HG02759 (cell line): Measurements from ENCODE around the gene CAPZA1.

Source experiments
- ATAC-seq: cut with Tn5 transposase; IDR thresholded peaks from one replicate; pipeline ENCODE4 v1.9.1; 2021; ENCODE audit warnings: mild to moderate bottlenecking, moderate library complexity; ENCODE audit not compliant: unreplicated experiment

CAPZA1 gene

GRCh38 chr1:112674986-112675727 is 55.5 kb downstream of the CAPZA1 start:
- peak; percentile 52 for ATAC-seq

GRCh38 chr1:112675728-112676381 is 56.2 kb downstream of the CAPZA1 start:
- no peak for ATAC-seq

GRCh38 chr1:112676543-112676942 is 56.9 kb downstream of the CAPZA1 start:
- no peak for ATAC-seq

GRCh38 chr1:112677501-112677900 is 57.9 kb downstream of the CAPZA1 start:
- no peak for ATAC-seq

- no peak for ATAC-seq
Observed at GRCh38 chr1:112678605-112679004, 59.0 kb downstream of the CAPZA1 start.

- ATAC-seq = no peak
Observed at GRCh38 chr1:112685913-112686312, 66.3 kb downstream of the CAPZA1 start.

- no peak for ATAC-seq
Observed at GRCh38 chr1:112686417-112686816, 66.8 kb downstream of the CAPZA1 start.

- no peak for ATAC-seq
Observed at GRCh38 chr1:112686835-112687234, 67.2 kb downstream of the CAPZA1 start.

- no peak for ATAC-seq
Observed at GRCh38 chr1:112687361-112687760, 67.7 kb downstream of the CAPZA1 start.

- no peak for ATAC-seq
Observed at GRCh38 chr1:112687785-112688496, 68.3 kb downstream of the CAPZA1 start.

GRCh38 chr1:112688781-112689193 is 69.2 kb downstream of the CAPZA1 start:
- no peak for ATAC-seq

- no peak for ATAC-seq
Observed at GRCh38 chr1:112689196-112689841, 69.7 kb downstream of the CAPZA1 start.

- ATAC-seq = no peak
Observed at GRCh38 chr1:112689842-112690237, 70.2 kb downstream of the CAPZA1 start.

GRCh38 chr1:112692681-112693080 is 73.0 kb downstream of the CAPZA1 start:
- no peak for ATAC-seq

- no peak for ATAC-seq
Observed at GRCh38 chr1:112693821-112694220, 74.2 kb downstream of the CAPZA1 start.

GRCh38 chr1:112694363-112694929 is 74.8 kb downstream of the CAPZA1 start:
- no peak for ATAC-seq

- no peak for ATAC-seq
Observed at GRCh38 chr1:112695276-112695675, 75.6 kb downstream of the CAPZA1 start.

- no peak for ATAC-seq
Observed at GRCh38 chr1:112696578-112697314, 77.1 kb downstream of the CAPZA1 start.

- no peak for ATAC-seq
Observed at GRCh38 chr1:112697781-112698201, 78.2 kb downstream of the CAPZA1 start.
